Endometrial microvascular endothelial cells (primary cell): Measurements from ENCODE around the gene MALT1. TPM values are rescaled to one million over a fixed set of nuclear protein-coding genes. Genes with fewer than 3 reads are reported as not detected.

Source experiments
- in situ Hi-C: cut with HindIII; loops from 2 replicates; pipeline ENCODE4 v1.10.0; 2017; ENCODE audit warnings: low sequenced_read_pairs, low pct_unique_long_range_greater_than_20kb; ENCODE audit errors: inconsistent ontology term
- total RNA-seq: library from RNA; depleted of rRNA; stranded (reverse); fragments of >200 nt; gene quantifications from one replicate; pipeline ENCODE4 v1.2.3, GENCODE V29; 2015; ENCODE audit errors: inconsistent ontology term

The MALT1 gene
- total RNA-seq, 1 donor from 2014 or later = 13.2 TPM

- in situ Hi-C loops = loop anchor here (25.0 kb wide), 1 partner anchor 224 kb away; no protein-coding TSS in a partner anchor
Measured at GRCh38 chr18:58761241-58761969, 90.1 kb downstream of the MALT1 start.

GRCh38 chr18:58761970-58762780 lies 90.9 kb downstream of the MALT1 start:
- in situ Hi-C loops = loop anchor here (25.0 kb wide), 1 partner anchor 225 kb away; no protein-coding TSS in a partner anchor

- in situ Hi-C loops = loop anchor here (25.0 kb wide), 1 partner anchor 225 kb away; no protein-coding TSS in a partner anchor
Measured at GRCh38 chr18:58762781-58763171, 91.5 kb downstream of the MALT1 start.

GRCh38 chr18:58766164-58766563 lies 94.9 kb downstream of the MALT1 start:
- in situ Hi-C loops = loop anchor here (25.0 kb wide), 1 partner anchor 229 kb away; no protein-coding TSS in a partner anchor

GRCh38 chr18:58766946-58767345 lies 95.7 kb downstream of the MALT1 start:
- in situ Hi-C loops = loop anchor here (25.0 kb wide), 1 partner anchor 230 kb away; no protein-coding TSS in a partner anchor

GRCh38 chr18:58768293-58768974 lies 97.2 kb downstream of the MALT1 start:
- in situ Hi-C loops = loop anchor here (25.0 kb wide), 1 partner anchor 231 kb away; no protein-coding TSS in a partner anchor

- in situ Hi-C loops = loop anchor here (25.0 kb wide), 1 partner anchor 232 kb away; no protein-coding TSS in a partner anchor
Measured at GRCh38 chr18:58769321-58769720, 98.1 kb downstream of the MALT1 start.

- in situ Hi-C loops = loop anchor here (25.0 kb wide), 1 partner anchor 233 kb away; no protein-coding TSS in a partner anchor
Measured at GRCh38 chr18:58770601-58771000, 99.3 kb downstream of the MALT1 start.

- in situ Hi-C loops = loop anchor here (25.0 kb wide), 1 partner anchor 235 kb away; no protein-coding TSS in a partner anchor
Measured at GRCh38 chr18:58772161-58772560, 100.9 kb downstream of the MALT1 start.

- in situ Hi-C loops = loop anchor here (25.0 kb wide), 1 partner anchor 286 kb away; no protein-coding TSS in a partner anchor
Measured at GRCh38 chr18:58776084-58776483, 104.8 kb downstream of the MALT1 start.

- in situ Hi-C loops = loop anchor here (25.0 kb wide), 1 partner anchor 286 kb away; no protein-coding TSS in a partner anchor
Measured at GRCh38 chr18:58776541-58776940, 105.3 kb downstream of the MALT1 start.

- in situ Hi-C loops = loop anchor here (25.0 kb wide), 1 partner anchor 285 kb away; no protein-coding TSS in a partner anchor
Measured at GRCh38 chr18:58777471-58777870, 106.2 kb downstream of the MALT1 start.

GRCh38 chr18:58779529-58779928 lies 108.3 kb downstream of the MALT1 start:
- in situ Hi-C loops = loop anchor here (25.0 kb wide), 1 partner anchor 283 kb away; no protein-coding TSS in a partner anchor

GRCh38 chr18:58780045-58780444 lies 108.8 kb downstream of the MALT1 start:
- in situ Hi-C loops = loop anchor here (25.0 kb wide), 1 partner anchor 282 kb away; no protein-coding TSS in a partner anchor

- in situ Hi-C loops = loop anchor here (25.0 kb wide), 1 partner anchor 281 kb away; no protein-coding TSS in a partner anchor
Measured at GRCh38 chr18:58781627-58782194, 110.4 kb downstream of the MALT1 start.

GRCh38 chr18:58784601-58785137 lies 113.4 kb downstream of the MALT1 start:
- in situ Hi-C loops = loop anchor here (25.0 kb wide), 1 partner anchor 278 kb away; no protein-coding TSS in a partner anchor

- in situ Hi-C loops = loop anchor here (25.0 kb wide), 1 partner anchor 277 kb away; no protein-coding TSS in a partner anchor
Measured at GRCh38 chr18:58785171-58785805, 114.0 kb downstream of the MALT1 start.
